ENCODE results near the gene ATAD3B.
"Not testable (repeated sequence)": the region's sequence is repeated elsewhere in the genome, so short reads cannot be mapped to it uniquely, and the experiment has no call there.

ATAD3B gene

GRCh38 chr1:1516923-1517322 is 45.4 kb downstream of the ATAD3B start:
- not testable (repeated sequence) for DNase-seq

GRCh38 chr1:1517973-1518620 is 46.5 kb downstream of the ATAD3B start:
- no peak for DNase-seq

GRCh38 chr1:1518621-1519007 is 47.0 kb downstream of the ATAD3B start:
- not testable (repeated sequence) for DNase-seq

GRCh38 chr1:1519805-1520505 is 48.4 kb downstream of the ATAD3B start:
- not testable (repeated sequence) for DNase-seq

GRCh38 chr1:1521331-1521730 is 49.8 kb downstream of the ATAD3B start:
- no peak for DNase-seq

GRCh38 chr1:1522536-1522935 is 51.0 kb downstream of the ATAD3B start:
- DNase-seq, result not testable (repeated sequence)

- not testable (repeated sequence) for DNase-seq
These were observed 51.7 kb downstream of the ATAD3B start for GRCh38 chr1:1523226-1523625.

- not testable (repeated sequence) for DNase-seq
These were observed 52.1 kb downstream of the ATAD3B start for GRCh38 chr1:1523651-1524050.

- DNase-seq, result not testable (repeated sequence)
These were observed 53.3 kb downstream of the ATAD3B start for GRCh38 chr1:1524750-1525383.

GRCh38 chr1:1526476-1526875 is 54.9 kb downstream of the ATAD3B start:
- not testable (repeated sequence) for DNase-seq

GRCh38 chr1:1527092-1527816 is 55.7 kb downstream of the ATAD3B start:
- no peak for DNase-seq

GRCh38 chr1:1528301-1529267 is 57.0 kb downstream of the ATAD3B start:
- DNase-seq, result no peak

GRCh38 chr1:1529321-1529720 is 57.8 kb downstream of the ATAD3B start:
- DNase-seq, result no peak

- no peak for DNase-seq
These were observed 58.4 kb downstream of the ATAD3B start for GRCh38 chr1:1529936-1530335.

GRCh38 chr1:1531947-1532346 is 60.4 kb downstream of the ATAD3B start:
- no peak for DNase-seq

- not testable (repeated sequence) for DNase-seq
These were observed 61.8 kb downstream of the ATAD3B start for GRCh38 chr1:1533176-1533893.

GRCh38 chr1:1533894-1534291 is 62.3 kb downstream of the ATAD3B start:
- DNase-seq, result not testable (repeated sequence)

GRCh38 chr1:1534401-1535154 is 63.0 kb downstream of the ATAD3B start:
- no peak for DNase-seq

GRCh38 chr1:1535201-1536018 is 63.8 kb downstream of the ATAD3B start:
- no peak for DNase-seq
